Neural cell (in vitro differentiated cells): ENCODE measurements around the gene RBM14. TPM values are rescaled to one million over a fixed set of nuclear protein-coding genes. Genes with fewer than 3 reads are reported as not detected.

Experiments
- H2AFZ ChIP-seq: fragments of 200-600, 300-800 bp; sonication (generic), shearing (Covaris generic); 2 replicates; pipeline ENCODE4 v1.6.0; 2014; ENCODE audit warnings: low read depth, mild to moderate bottlenecking, antibody characterized with exemption, low read length, moderate library complexity
- H3F3A ChIP-seq: fragments of 200-600 bp; shearing (Covaris generic); 2 replicates; pipeline ENCODE4 v1.6.1; 2016; ENCODE audit warnings: mild to moderate bottlenecking, moderate library complexity, mixed read lengths, antibody characterized with exemption, low read length; ENCODE audit not compliant: insufficient read depth, poor library complexity, severe bottlenecking
- H3K27ac ChIP-seq: fragments of 200-600, 300-800 bp; sonication (generic), shearing (Covaris generic); 2 replicates; pipeline ENCODE4 v1.5.1; 2014; ENCODE audit warnings: mild to moderate bottlenecking, low read length, moderate library complexity
- H3K27me3 ChIP-seq: fragments of 300-800, 200-600 bp; sonication (generic), shearing (Covaris generic); 2 replicates; pipeline ENCODE4 v1.6.0; 2014; ENCODE audit warnings: mild to moderate bottlenecking, low read depth, low read length, moderate library complexity; ENCODE audit not compliant: insufficient read depth
- H3K36me3 ChIP-seq: fragments of 300-800, 200-600 bp; sonication (generic), shearing (Covaris generic); 2 replicates; pipeline ENCODE4 v1.5.1; 2014; ENCODE audit warnings: mild to moderate bottlenecking, antibody characterized with exemption, low read length, moderate library complexity; ENCODE audit not compliant: insufficient read depth
- H3K4me2 ChIP-seq: fragments of 300-800, 200-600 bp; sonication (generic), shearing (Covaris generic); 2 replicates; pipeline ENCODE4 v1.6.0; 2014; ENCODE audit warnings: mild to moderate bottlenecking, low read length
- H3K4me3 ChIP-seq: fragments of 300-800, 200-600 bp; sonication (generic), shearing (Covaris generic); 2 replicates; pipeline ENCODE4 v1.5.1; 2014; ENCODE audit warnings: mild to moderate bottlenecking, low read length, moderate library complexity
- H3K79me2 ChIP-seq: fragments of 200-600 bp; shearing (Covaris generic); replicated peaks from 2 replicates; pipeline ENCODE4 v1.6.0; 2014; ENCODE audit warnings: mild to moderate bottlenecking, low read length, moderate library complexity; ENCODE audit not compliant: insufficient read depth
- H3K9ac ChIP-seq: fragments of 300-800, 200-600 bp; sonication (generic), shearing (Covaris generic); 2 replicates; pipeline ENCODE4 v1.6.1; 2016; ENCODE audit warnings: mild to moderate bottlenecking, low read length, mixed read lengths
- H3K9me2 ChIP-seq: fragments of 200-600 bp; shearing (Covaris generic); 2 replicates; pipeline ENCODE4 v1.6.1; 2016; ENCODE audit warnings: mild to moderate bottlenecking, low read length, mixed read lengths; ENCODE audit not compliant: insufficient read depth
- H3K9me3 ChIP-seq: fragments of 200-600, 300-800 bp; sonication (generic), shearing (Covaris generic); 2 replicates; pipeline ENCODE4 v1.6.1; 2016; ENCODE audit warnings: mild to moderate bottlenecking, mixed run types, low read length, moderate library complexity, mixed read lengths
- H4K20me1 ChIP-seq: fragments of 200-600 bp; shearing (Covaris generic); 2 replicates; pipeline ENCODE4 v1.6.1; 2016; ENCODE audit warnings: mild to moderate bottlenecking, mixed run types; ENCODE audit not compliant: insufficient read depth
- EP300 ChIP-seq: fragments of 450-650 bp; conservative IDR thresholded peaks from 2 replicates; pipeline ENCODE4 v1.6.1; 2014; ENCODE audit warnings: antibody characterized with exemption, mild to moderate bottlenecking, moderate library complexity; ENCODE audit not compliant: poor library complexity, severe bottlenecking
- EZH2 ChIP-seq: fragments of 200-600, 300-800 bp; shearing (Covaris generic), sonication (generic); IDR thresholded peaks from 2 replicates; pipeline ENCODE4 v1.6.1; 2014; ENCODE audit warnings: antibody characterized with exemption, low read length, borderline replicate concordance, mild to moderate bottlenecking; ENCODE audit not compliant: insufficient read depth, poor library complexity, severe bottlenecking
- MXI1 ChIP-seq: fragments of 450-650 bp; conservative IDR thresholded peaks from 2 replicates; pipeline ENCODE4 v1.6.1; 2014; ENCODE audit warnings: antibody characterized with exemption, mild to moderate bottlenecking; ENCODE audit not compliant: poor library complexity, severe bottlenecking
- POLR2AphosphoS5 ChIP-seq: IDR thresholded peaks from 2 replicates; pipeline ENCODE4 v1.6.1; 2012
- RAD21 ChIP-seq: fragments of 450-650 bp; conservative IDR thresholded peaks from 2 replicates; pipeline ENCODE4 v1.6.1; 2014; ENCODE audit warnings: antibody characterized with exemption, mild to moderate bottlenecking, moderate library complexity
- SMC3 ChIP-seq: fragments of 450-650 bp; conservative IDR thresholded peaks from 2 replicates; pipeline ENCODE4 v1.6.1; 2014; ENCODE audit warnings: antibody characterized with exemption, mild to moderate bottlenecking, moderate library complexity; ENCODE audit not compliant: poor library complexity
- TAF1 ChIP-seq: IDR thresholded peaks from 2 replicates; pipeline ENCODE4 v1.6.1; 2012; ENCODE audit warnings: low read depth
- polyA plus RNA-seq: library from polyadenylated mRNA; depleted of rRNA; stranded (reverse); fragments of >200 nt; gene quantifications from 2 replicates; pipeline ENCODE4 v1.2.3, GENCODE V29; 2014
- TF ChIP-seq, protein P1 (sequence below): IDR thresholded peaks from 2 replicates; pipeline ENCODE4 v1.6.1; 2012; ENCODE audit warnings: borderline replicate concordance
- TF ChIP-seq, protein P2 (sequence below): fragments of 450-650 bp; IDR thresholded peaks from 2 replicates; pipeline ENCODE4 v1.5.1; 2014; ENCODE audit warnings: antibody characterized with exemption, mild to moderate bottlenecking, moderate library complexity; ENCODE audit not compliant: poor library complexity, severe bottlenecking

The RBM14 gene
- polyA plus RNA-seq, 1 donor from 2014 or later: 43.0 TPM

DNA sequence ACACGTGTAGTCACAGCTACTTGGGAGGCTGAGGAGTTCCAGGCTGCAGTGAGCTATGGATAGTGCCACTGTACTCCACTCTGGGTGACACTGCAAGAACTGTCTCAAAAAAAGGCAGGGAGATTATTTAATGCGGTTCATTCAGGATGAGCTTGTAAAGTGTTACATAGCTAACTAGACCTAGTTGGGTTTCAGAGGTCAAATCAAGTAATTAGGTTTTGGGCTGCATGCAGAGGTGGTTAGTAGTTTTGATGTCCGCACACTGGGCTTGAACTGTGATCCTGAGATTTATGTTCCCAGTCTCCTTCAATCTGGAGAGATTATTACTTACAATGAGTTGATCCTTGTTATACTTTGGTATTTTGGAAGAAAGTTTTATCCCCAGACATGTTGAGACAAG is 20.0 kb downstream of the RBM14 start:
- Histone ChIP-seq H3K27me3 (no peaks in the 10 kb centered on the region), H4K20me1 (peaks cover 15% of the 10 kb centered on the region), H3K36me3 (peaks cover 9% of the 10 kb centered on the region), H3K27ac (no peak overlapping the region), H3K9me2 (no peaks in the 10 kb centered on the region), H3K79me2 (peaks cover 43% of the 10 kb centered on the region), H3K9me3 (no peaks in the 10 kb centered on the region), H3K4me3 (no peak overlapping the region), H2AFZ (no peak overlapping the region), H3K9ac (no peak overlapping the region), H3K4me2 (no peak overlapping the region), H3F3A (peaks cover 8% of the 10 kb centered on the region)
- no peak for TF ChIP-seq EZH2
- TF ChIP-seq EP300: no peak
- TF ChIP-seq, protein P1, sequence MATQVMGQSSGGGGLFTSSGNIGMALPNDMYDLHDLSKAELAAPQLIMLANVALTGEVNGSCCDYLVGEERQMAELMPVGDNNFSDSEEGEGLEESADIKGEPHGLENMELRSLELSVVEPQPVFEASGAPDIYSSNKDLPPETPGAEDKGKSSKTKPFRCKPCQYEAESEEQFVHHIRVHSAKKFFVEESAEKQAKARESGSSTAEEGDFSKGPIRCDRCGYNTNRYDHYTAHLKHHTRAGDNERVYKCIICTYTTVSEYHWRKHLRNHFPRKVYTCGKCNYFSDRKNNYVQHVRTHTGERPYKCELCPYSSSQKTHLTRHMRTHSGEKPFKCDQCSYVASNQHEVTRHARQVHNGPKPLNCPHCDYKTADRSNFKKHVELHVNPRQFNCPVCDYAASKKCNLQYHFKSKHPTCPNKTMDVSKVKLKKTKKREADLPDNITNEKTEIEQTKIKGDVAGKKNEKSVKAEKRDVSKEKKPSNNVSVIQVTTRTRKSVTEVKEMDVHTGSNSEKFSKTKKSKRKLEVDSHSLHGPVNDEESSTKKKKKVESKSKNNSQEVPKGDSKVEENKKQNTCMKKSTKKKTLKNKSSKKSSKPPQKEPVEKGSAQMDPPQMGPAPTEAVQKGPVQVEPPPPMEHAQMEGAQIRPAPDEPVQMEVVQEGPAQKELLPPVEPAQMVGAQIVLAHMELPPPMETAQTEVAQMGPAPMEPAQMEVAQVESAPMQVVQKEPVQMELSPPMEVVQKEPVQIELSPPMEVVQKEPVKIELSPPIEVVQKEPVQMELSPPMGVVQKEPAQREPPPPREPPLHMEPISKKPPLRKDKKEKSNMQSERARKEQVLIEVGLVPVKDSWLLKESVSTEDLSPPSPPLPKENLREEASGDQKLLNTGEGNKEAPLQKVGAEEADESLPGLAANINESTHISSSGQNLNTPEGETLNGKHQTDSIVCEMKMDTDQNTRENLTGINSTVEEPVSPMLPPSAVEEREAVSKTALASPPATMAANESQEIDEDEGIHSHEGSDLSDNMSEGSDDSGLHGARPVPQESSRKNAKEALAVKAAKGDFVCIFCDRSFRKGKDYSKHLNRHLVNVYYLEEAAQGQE: no peak
- no peak for TF ChIP-seq POLR2AphosphoS5
- TF ChIP-seq, protein P2, sequence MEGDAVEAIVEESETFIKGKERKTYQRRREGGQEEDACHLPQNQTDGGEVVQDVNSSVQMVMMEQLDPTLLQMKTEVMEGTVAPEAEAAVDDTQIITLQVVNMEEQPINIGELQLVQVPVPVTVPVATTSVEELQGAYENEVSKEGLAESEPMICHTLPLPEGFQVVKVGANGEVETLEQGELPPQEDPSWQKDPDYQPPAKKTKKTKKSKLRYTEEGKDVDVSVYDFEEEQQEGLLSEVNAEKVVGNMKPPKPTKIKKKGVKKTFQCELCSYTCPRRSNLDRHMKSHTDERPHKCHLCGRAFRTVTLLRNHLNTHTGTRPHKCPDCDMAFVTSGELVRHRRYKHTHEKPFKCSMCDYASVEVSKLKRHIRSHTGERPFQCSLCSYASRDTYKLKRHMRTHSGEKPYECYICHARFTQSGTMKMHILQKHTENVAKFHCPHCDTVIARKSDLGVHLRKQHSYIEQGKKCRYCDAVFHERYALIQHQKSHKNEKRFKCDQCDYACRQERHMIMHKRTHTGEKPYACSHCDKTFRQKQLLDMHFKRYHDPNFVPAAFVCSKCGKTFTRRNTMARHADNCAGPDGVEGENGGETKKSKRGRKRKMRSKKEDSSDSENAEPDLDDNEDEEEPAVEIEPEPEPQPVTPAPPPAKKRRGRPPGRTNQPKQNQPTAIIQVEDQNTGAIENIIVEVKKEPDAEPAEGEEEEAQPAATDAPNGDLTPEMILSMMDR: no peak
- TF ChIP-seq RAD21: no peak
- TF ChIP-seq MXI1: no peak
- TF ChIP-seq TAF1: no peak
- no peak for TF ChIP-seq SMC3

DNA sequence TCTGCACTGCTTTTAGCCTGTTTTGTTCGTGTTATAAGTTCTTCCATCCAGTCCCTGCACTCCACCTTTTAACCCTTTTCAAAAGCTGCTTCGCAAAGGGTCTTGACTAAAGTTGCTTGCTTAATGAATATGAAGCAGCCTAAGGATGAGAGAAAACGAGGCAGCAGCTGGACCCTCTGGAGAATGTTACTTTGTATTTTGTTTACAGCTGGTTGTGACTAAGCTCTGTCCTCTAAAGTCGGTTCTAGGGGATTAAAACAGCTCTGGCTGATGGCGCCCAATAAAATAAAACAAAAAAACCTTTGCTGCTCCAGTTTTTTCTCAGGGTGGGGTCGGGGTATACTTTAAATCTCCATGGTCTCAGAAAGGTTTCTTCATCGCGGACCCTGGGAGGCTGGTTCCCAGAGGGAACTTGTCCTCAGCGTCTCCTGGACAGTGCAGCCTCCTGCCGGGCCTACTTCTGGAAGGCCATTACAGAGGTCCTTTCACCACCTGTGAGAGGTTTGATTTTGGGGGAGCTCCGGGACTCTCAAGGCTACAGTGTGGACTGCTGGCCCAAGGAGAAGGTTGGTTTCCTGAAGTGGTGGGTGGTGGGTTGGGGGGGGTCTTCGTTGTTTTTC is 21.2 kb downstream of the RBM14 start:
- Histone ChIP-seq H3K36me3 (peaks cover 12% of the 10 kb centered on the region), H3F3A (peaks cover 8% of the 10 kb centered on the region), H3K4me3 (peak overlapping the region; percentile 75), H3K9me3 (no peaks in the 10 kb centered on the region), H3K79me2 (peaks cover 49% of the 10 kb centered on the region), H3K27me3 (no peaks in the 10 kb centered on the region), H3K4me2 (peak overlapping the region; percentile 74), H3K27ac (peak overlapping the region; percentile 84), H3K9ac (peak overlapping the region; percentile 64), H3K9me2 (no peaks in the 10 kb centered on the region), H4K20me1 (peaks cover 28% of the 10 kb centered on the region), H2AFZ (no peak overlapping the region)
- TF ChIP-seq SMC3: no peak
- TF ChIP-seq, protein P2: no peak
- TF ChIP-seq POLR2AphosphoS5: no peak
- TF ChIP-seq EP300: no peak
- TF ChIP-seq, protein P1: no peak
- no peak for TF ChIP-seq TAF1
- no peak for TF ChIP-seq MXI1
- no peak for TF ChIP-seq EZH2
- TF ChIP-seq RAD21: no peak
